Omental fat pad (tissue), 4 donors: Measurements from ENCODE around the gene SELENOP. TPM values are rescaled to one million over a fixed set of nuclear protein-coding genes. Genes with fewer than 3 reads are reported as not detected.
A peak's percentile ranks its signal among the peaks of the same experiment; 100 is the strongest.

ENCODE experiments used
- ATAC-seq: fragments of 150-250 bp; one replicate; pipeline ENCODE4 v1.9.1; 2016; ENCODE audit warnings: mild to moderate bottlenecking, moderate library complexity; ENCODE audit not compliant: low FRiP score
- DNase-seq: peaks from one replicate; pipeline ENCODE4 v3.0.0-alpha.2; 2019; ENCODE audit warnings: low spot score
- total RNA-seq, 4 donors: library from RNA; depleted of rRNA; stranded (reverse); fragments of >200 nt; gene quantifications; one replicate each; pipeline ENCODE4 v1.1.0, GENCODE V29; 2016
- TF ChIP-seq, protein P1 (sequence below), 3 donors: fragments of 450-650 bp; IDR thresholded peaks; one replicate each; pipeline ENCODE4 v1.5.1; 2016 to 2017; ENCODE audit warnings: antibody characterized with exemption in 3 of 3, mild to moderate bottlenecking in 3 of 3, moderate library complexity in 2 of 3

Gene SELENOP
- total RNA-seq, 4 donors from 2014 or later, result 658 to 1,212 (median 1,008) TPM

DNA sequence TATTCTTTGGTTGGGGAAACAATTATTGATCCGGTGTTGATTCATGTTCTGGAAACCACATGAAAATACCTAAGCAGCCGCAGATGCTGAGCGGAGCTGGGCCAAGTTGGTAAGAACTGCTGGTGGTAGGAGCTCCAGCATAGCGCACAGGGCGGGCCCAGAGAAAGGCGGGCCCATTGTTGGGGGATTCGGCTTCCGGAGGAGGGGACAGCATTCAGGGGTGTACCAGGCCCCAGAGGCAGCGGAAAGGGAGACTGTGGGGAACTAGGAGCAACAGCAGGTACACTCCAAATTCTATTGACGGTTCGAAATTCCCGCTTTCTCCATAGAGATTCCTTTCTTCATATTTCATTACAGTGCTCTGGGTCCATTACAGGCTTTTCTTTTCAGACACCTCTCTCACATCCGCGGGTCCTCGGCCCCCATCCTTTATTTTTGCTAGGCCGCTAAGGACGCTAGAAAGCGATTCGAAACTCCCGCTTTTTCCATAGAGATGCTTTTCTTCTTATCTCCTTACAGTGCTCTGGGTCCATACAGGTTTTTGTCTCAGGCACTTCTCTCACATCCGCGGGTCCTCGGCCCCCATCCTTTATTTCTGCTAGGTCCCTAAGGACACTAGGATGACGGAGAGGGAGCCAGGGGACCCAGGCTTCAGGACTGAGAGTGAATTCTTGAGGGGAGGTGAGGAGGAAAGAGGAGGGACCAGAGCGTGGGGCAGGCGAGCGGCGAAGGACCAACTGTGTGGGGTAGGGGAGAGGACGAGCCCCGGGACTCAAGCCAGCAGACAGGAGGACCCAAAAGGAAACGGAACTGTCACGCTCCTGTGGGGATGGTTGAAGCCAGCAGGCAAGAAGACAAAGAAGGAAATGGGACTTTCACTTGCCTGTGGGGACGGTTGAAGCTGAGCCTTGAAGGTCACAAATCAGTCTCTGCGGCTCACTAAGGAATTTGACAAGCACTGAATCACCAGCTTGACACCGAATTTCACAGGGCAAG is 54.8 kb downstream of the SELENOP start, which contains the start of gene CCDC152:
TSS of gene CCDC152 (plus strand) at position 213 of the 996 bp plus-strand sequence. CDS start 2,304 bp downstream, outside the sequence.
- DNase-seq (no peak), ATAC-seq (peak; percentile 10)
- TF ChIP-seq, protein P1, sequence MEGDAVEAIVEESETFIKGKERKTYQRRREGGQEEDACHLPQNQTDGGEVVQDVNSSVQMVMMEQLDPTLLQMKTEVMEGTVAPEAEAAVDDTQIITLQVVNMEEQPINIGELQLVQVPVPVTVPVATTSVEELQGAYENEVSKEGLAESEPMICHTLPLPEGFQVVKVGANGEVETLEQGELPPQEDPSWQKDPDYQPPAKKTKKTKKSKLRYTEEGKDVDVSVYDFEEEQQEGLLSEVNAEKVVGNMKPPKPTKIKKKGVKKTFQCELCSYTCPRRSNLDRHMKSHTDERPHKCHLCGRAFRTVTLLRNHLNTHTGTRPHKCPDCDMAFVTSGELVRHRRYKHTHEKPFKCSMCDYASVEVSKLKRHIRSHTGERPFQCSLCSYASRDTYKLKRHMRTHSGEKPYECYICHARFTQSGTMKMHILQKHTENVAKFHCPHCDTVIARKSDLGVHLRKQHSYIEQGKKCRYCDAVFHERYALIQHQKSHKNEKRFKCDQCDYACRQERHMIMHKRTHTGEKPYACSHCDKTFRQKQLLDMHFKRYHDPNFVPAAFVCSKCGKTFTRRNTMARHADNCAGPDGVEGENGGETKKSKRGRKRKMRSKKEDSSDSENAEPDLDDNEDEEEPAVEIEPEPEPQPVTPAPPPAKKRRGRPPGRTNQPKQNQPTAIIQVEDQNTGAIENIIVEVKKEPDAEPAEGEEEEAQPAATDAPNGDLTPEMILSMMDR (IDR thresholded peaks at IDR 0.05), result no peak

DNA sequence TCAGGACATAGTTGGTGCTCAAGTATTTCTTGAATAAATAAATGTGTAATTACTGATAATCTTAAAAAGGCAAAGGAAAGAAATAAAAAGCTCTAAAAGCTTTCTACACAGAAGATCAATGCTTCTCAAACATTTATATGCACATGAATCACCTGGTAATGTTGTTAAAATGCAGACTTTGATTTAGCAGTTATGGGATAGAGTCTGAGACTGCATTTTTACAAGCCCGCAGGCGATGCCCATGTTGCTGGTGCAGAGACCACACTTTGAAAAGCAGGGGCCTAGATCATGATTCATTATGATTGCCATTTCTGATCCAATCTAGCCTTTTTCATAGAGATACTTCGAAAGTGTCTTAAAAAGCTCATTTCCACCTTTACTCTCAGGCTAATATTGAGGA is 58.6 kb downstream of the SELENOP start:
- ATAC-seq, result no peak
- DNase-seq, result no peak
- TF ChIP-seq, protein P1 (IDR thresholded peaks at IDR 0.05), result no peak

DNA sequence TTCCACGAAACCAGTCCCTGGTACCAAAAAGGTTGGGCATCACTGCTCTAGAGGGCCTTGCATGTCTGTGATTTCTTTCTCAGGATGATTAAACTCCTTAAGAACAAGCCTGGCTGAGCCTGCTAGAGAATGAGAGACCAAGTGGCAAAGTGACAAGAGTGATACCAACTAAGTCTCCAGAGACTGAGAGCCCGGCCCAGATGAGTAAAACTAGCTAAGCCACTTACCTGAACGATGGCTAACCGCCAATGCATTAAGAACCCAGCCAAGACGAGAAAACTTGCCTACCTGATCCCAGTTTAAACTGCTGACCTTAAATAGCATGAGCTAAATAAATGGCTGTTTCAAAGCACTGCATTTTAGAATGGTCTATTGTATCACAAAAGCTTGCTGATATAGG is 60.6 kb downstream of the SELENOP start:
- ATAC-seq (no peak), DNase-seq (no peak)
- TF ChIP-seq, protein P1 (IDR thresholded peaks at IDR 0.05), result no peak

DNA sequence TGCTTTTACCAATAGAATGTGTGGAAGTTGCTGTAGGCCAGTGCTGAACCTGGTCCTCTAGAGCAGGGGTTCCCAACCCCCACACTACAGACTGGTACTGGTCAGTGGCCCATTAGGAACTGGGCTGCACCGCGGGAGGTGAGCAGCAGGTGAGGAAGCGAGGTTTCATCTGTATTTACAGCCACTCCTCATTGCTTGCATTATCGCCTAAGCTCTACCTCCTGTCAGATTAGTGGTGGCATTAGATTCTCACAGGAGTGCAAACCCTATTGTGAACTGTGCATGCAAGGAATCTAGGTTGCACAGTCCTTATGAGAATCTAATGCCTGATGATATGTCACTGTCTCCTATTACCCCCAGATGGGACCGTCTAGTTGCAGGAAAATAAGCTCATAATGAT is 61.2 kb downstream of the SELENOP start:
- ATAC-seq (no peak), DNase-seq (no peak)
- TF ChIP-seq, protein P1 (IDR thresholded peaks at IDR 0.05), result no peak

Other genes with a start within 250 kb of the SELENOP start
- under 1 TPM; 0.44 to 0.79 (median 0.56) TPM for gene CCDC152, start 55.1 kb downstream of the SELENOP start, total RNA-seq
- 1 to 10 TPM; 1.5 to 5.5 (median 3.4) TPM for gene ANXA2R, start 228.4 kb upstream of the SELENOP start, total RNA-seq